HG02763 (cell line): ENCODE results near the gene GABRR1.
A peak's percentile ranks its signal among the peaks of the same experiment; 100 is the strongest.
"Not testable (repeated sequence)": the region's sequence is repeated elsewhere in the genome, so short reads cannot be mapped to it uniquely, and the experiment has no call there.

Source experiments
- ATAC-seq: cut with Tn5 transposase; IDR thresholded peaks from one replicate; pipeline ENCODE4 v1.9.1; 2021; ENCODE audit warnings: mild to moderate bottlenecking, moderate library complexity; ENCODE audit not compliant: unreplicated experiment

GABRR1 gene

GRCh38 chr6:89217299-89217910 is at the start of gene GABRR1:
Gene GABRR1 (minus strand): TSS chr6:89217358. CDS start chr6:89217322, 36 bp downstream.
- no peak for ATAC-seq

- no peak for ATAC-seq
Measured at GRCh38 chr6:89264296-89264695, 47.1 kb upstream of the GABRR1 start.

- no peak for ATAC-seq
Measured at GRCh38 chr6:89260832-89261231, 43.7 kb upstream of the GABRR1 start.

GRCh38 chr6:89260310-89260709 is 43.2 kb upstream of the GABRR1 start:
- no peak for ATAC-seq

- ATAC-seq = no peak
Measured at GRCh38 chr6:89258912-89259311, 41.8 kb upstream of the GABRR1 start.

- ATAC-seq = no peak
Measured at GRCh38 chr6:89257781-89258180, 40.6 kb upstream of the GABRR1 start.

GRCh38 chr6:89257346-89257745 is 40.2 kb upstream of the GABRR1 start:
- ATAC-seq = no peak

GRCh38 chr6:89255417-89255816 is 38.3 kb upstream of the GABRR1 start:
- no peak for ATAC-seq

- ATAC-seq = no peak
Measured at GRCh38 chr6:89254569-89254968, 37.4 kb upstream of the GABRR1 start.

- ATAC-seq = no peak
Measured at GRCh38 chr6:89252907-89253306, 35.7 kb upstream of the GABRR1 start.

GRCh38 chr6:89251976-89252375 is 34.8 kb upstream of the GABRR1 start:
- no peak for ATAC-seq

- ATAC-seq = no peak
Measured at GRCh38 chr6:89251170-89251569, 34.0 kb upstream of the GABRR1 start.

- ATAC-seq = no peak
Measured at GRCh38 chr6:89250239-89250638, 33.1 kb upstream of the GABRR1 start.

- peak; percentile 51 for ATAC-seq
Measured at GRCh38 chr6:89244241-89244985, 27.3 kb upstream of the GABRR1 start.

GRCh38 chr6:89243331-89243629 is 26.1 kb upstream of the GABRR1 start:
- ATAC-seq = no peak

GRCh38 chr6:89242574-89243330 is 25.6 kb upstream of the GABRR1 start:
- ATAC-seq = no peak

- no peak for ATAC-seq
Measured at GRCh38 chr6:89239338-89239737, 22.2 kb upstream of the GABRR1 start.

GRCh38 chr6:89237158-89237557 is 20.0 kb upstream of the GABRR1 start:
- ATAC-seq = no peak

- ATAC-seq = not testable (repeated sequence)
Measured at GRCh38 chr6:89233605-89234004, 16.4 kb upstream of the GABRR1 start.

GRCh38 chr6:89222712-89223039 is 5.5 kb upstream of the GABRR1 start:
- ATAC-seq = no peak

GRCh38 chr6:89221971-89222711 is 5.0 kb upstream of the GABRR1 start:
- ATAC-seq = no peak

GRCh38 chr6:89221129-89221528 is 4.0 kb upstream of the GABRR1 start:
- no peak for ATAC-seq
